Sigmoid colon (tissue), 4 donors: ENCODE measurements around the gene CENPO.
"Not testable (repeated sequence)": the region's sequence is repeated elsewhere in the genome, so short reads cannot be mapped to it uniquely, and the experiment has no call there.

Experiments used
- CTCF ChIP-seq, 4 experiments: fragments of 450-650 bp in 3 of 4; fragments of 200-600 bp in 1 of 4; IDR thresholded peaks; one replicate each; pipeline ENCODE4 v1.5.1; 2016 to 2019; ENCODE audit warnings: antibody characterized with exemption in 4 of 4, mild to moderate bottlenecking in 3 of 4, moderate library complexity in 2 of 4
- EP300 ChIP-seq, 4 donors: sonication (generic); formaldehyde crosslinking; IDR thresholded peaks; one replicate each; pipeline ENCODE4 v1.6.1; 2017; ENCODE audit warnings: antibody characterized with exemption in 4 of 4
- POLR2A ChIP-seq, 2 donors: fragments of 450-650 bp; IDR thresholded peaks; one replicate each; pipeline ENCODE4 v1.6.1; 2016; ENCODE audit warnings: antibody characterized with exemption in 2 of 2, mild to moderate bottlenecking in 2 of 2, moderate library complexity in 2 of 2
- POLR2AphosphoS5 ChIP-seq, 4 donors: sonication (generic); formaldehyde crosslinking; IDR thresholded peaks; one replicate each; pipeline ENCODE4 v1.6.1; 2017; ENCODE audit warnings: antibody characterized with exemption in 4 of 4

- TF ChIP-seq CTCF, POLR2A, POLR2AphosphoS5, EP300 (IDR thresholded peaks at IDR 0.05): not testable (repeated sequence)
These were observed 12.8 kb downstream of the CENPO start for GRCh38 chr2:24805811-24806660.
